CD4-positive, alpha-beta memory T cell (primary cell): ENCODE measurements around the gene MSMP. TPM values are rescaled to one million over a fixed set of nuclear protein-coding genes. Genes with fewer than 3 reads are reported as not detected.

ENCODE experiments used
- CTCF ChIA-PET: fragments of 350-600 bp; sonication (Branson Sonifier 250); formaldehyde crosslinking; loops from one replicate; lab custom pipeline; 2021; ENCODE audit warnings: inconsistent platforms; ENCODE audit not compliant: partially characterized antibody; lab: Charles Lee
- POLR2A ChIA-PET: fragments of 350-600 bp; sonication (Branson Sonifier 250); formaldehyde crosslinking; loops from one replicate; lab custom pipeline; 2021; ENCODE audit not compliant: partially characterized antibody; lab: Charles Lee
- DNase-seq, 5 donors: peaks; one replicate each; pipeline versions ENCODE4 v3.0.0 to v3.0.0-alpha.2; 2020 to 2022; ENCODE audit warnings: mixed read lengths in 1 of 5
- H3K27ac ChIP-seq: one replicate; pipeline ENCODE4 v1.7.0; 2013; ENCODE audit warnings: low read depth, low read length
- H3K27me3 ChIP-seq: 2 replicates; pipeline ENCODE4 v1.7.0; 2013; ENCODE audit warnings: mild to moderate bottlenecking, low read length, moderate library complexity; ENCODE audit not compliant: insufficient read depth
- H3K36me3 ChIP-seq: 2 replicates; pipeline ENCODE4 v1.7.0; 2013; ENCODE audit warnings: mild to moderate bottlenecking, low read length, moderate library complexity; ENCODE audit not compliant: insufficient read depth
- H3K4me1 ChIP-seq: 2 replicates; pipeline ENCODE4 v1.7.0; 2013; ENCODE audit warnings: mild to moderate bottlenecking, low read length, moderate library complexity; ENCODE audit not compliant: insufficient read depth
- H3K4me3 ChIP-seq, 2 donors: one replicate each; pipeline ENCODE4 v1.7.0; 2013; ENCODE audit warnings: low read length in 2 of 2, mild to moderate bottlenecking in 1 of 2
- H3K9me3 ChIP-seq, 2 donors: one replicate each; pipeline ENCODE4 v1.7.0; 2013; ENCODE audit warnings: low read length in 2 of 2, control low read depth in 1 of 2; ENCODE audit not compliant: control insufficient read depth in 1 of 2
- H3K27ac Mint-ChIP-seq, 7 donors: one replicate each; pipeline ENCODE4 v1.8.0; 2020 to 2021; ENCODE audit warnings: mixed read lengths in 7 of 7, mild to moderate bottlenecking in 6 of 7, inconsistent platforms in 3 of 7, moderate library complexity in 3 of 7
- H3K27me3 Mint-ChIP-seq, 2 donors: one replicate each; pipeline ENCODE4 v1.8.0; 2020 to 2021; ENCODE audit warnings: mixed read lengths in 2 of 2
- H3K36me3 Mint-ChIP-seq, 2 donors: one replicate each; pipeline ENCODE4 v1.8.0; 2020 to 2021; ENCODE audit warnings: mixed read lengths in 2 of 2, inconsistent platforms in 1 of 2, mild to moderate bottlenecking in 1 of 2
- H3K4me1 Mint-ChIP-seq, 4 donors: one replicate each; pipeline ENCODE4 v1.8.0; 2020 to 2021; ENCODE audit warnings: mixed read lengths in 4 of 4, mild to moderate bottlenecking in 1 of 4
- H3K4me3 Mint-ChIP-seq, 8 donors: one replicate each; pipeline ENCODE4 v1.8.0; 2020 to 2021; ENCODE audit warnings: mixed read lengths in 8 of 8, mild to moderate bottlenecking in 7 of 8, moderate library complexity in 6 of 8, inconsistent platforms in 3 of 8
- H3K9me3 Mint-ChIP-seq, 8 donors: one replicate each; pipeline ENCODE4 v1.8.0; 2020 to 2021; ENCODE audit warnings: mixed read lengths in 8 of 8, mild to moderate bottlenecking in 5 of 8, inconsistent platforms in 3 of 8, moderate library complexity in 1 of 8
- intact Hi-C: fragments of 100-400 bp; cut with micrococcal nuclease; formaldehyde crosslinking; loops from one replicate; pipeline ENCODE4 v1.15.1; 2023
- polyA plus RNA-seq, 2 donors: library from polyadenylated mRNA; unstranded; fragments of 300-500 nt; fragmentation: Illumina TruSeq; gene quantifications; one replicate each; pipeline ENCODE4 v1.2.3, GENCODE V29; 2021
- total RNA-seq, 2 experiments: library from RNA; stranded (reverse); gene quantifications; one replicate each; pipeline ENCODE4 v1.2.3, GENCODE V29; 2021

MSMP gene
- total and polyA plus RNA-seq, 4 experiments from 2014 or later, result 1.2 TPM; not detected in 3

DNA sequence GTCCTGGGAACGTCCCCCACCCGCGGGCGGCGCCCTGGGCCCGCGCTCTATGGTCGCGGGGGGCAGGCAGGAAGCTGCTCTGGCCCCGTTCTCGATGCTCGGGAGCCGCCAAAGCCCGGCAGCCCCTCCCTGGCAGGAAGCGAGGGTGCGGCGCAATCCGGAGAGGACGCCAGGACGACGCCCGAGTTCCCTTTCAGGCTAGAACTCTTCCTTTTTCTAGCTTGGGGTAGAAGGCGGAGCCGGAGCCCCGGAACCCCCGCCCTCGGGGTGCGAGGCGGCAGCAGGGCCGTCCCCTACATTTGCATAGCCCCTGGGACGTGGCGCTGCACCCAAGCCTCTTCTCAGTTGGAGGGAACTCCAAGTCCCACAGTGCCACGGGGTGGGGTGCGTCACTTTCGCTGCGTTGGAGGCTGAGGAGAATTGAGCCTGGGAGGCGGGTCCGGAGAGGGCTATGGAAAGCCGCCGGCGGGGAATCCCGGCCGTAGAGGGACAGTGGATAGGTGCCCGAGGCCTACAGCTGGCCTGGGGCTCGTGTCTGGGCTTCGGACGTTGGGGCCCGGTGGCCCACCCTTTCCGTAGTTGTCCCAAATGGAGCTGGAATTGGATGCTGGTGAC, 21.8 kb downstream of the MSMP start, which contains the start of the genes CREB3 and TLN1:
TSS of gene CREB3 (plus strand) at position 482 of the 615 bp plus-strand sequence. CDS start at position 589, 107 bp downstream.
TSS of gene TLN1 (minus strand) at position 11 of the 615 bp plus-strand sequence. CDS start 6,501 bp downstream, outside the sequence.
- Histone ChIP-seq H3K9me3 (no peaks in the 10 kb centered on the region), H3K27ac (peak within 1 kb of the TSS; percentile 92), H3K4me3 (peak within 1 kb of the TSS; percentile 84 to 95), H3K36me3 (peaks cover 31% of the 10 kb centered on the region), H3K27me3 (no peaks in the 10 kb centered on the region), H3K4me1 (peaks cover 66% of the 10 kb centered on the region)
- ChIA-PET POLR2A (interaction anchor here (0.6 to 11.1 kb wide), 34 partner anchors 9 to 621 kb away, joined by 3 to 179 read pairs (median 6); partner anchors contain the start of genes ARHGEF39, CCDC107, FAM221B and GBA2), CTCF (interaction anchor here (0.6 to 14.6 kb wide), 16 partner anchors 9 to 415 kb away, joined by 3 to 249 read pairs (median 8); partner anchors contain the start of genes ARHGEF39, CCDC107, GBA2 and RGP1)
- Mint-ChIP-seq H3K4me3 (peak within 1 kb of the TSS; percentile 89 to 97 (median 94)), H3K27ac (peak within 1 kb of the TSS in 6 of 7 donors; percentile 94 to 97 (median 96)), H3K4me1 (peaks cover 18 to 32% (median 24%) of the 10 kb centered on the region in 4 donors), H3K36me3 (peaks cover 16 to 38% of the 10 kb centered on the region in 2 donors), H3K9me3 (peaks cover 0 to 5% (median 0%) of the 10 kb centered on the region in 8 donors), H3K27me3 (no peaks in the 10 kb centered on the region)
- intact Hi-C loops, result loop anchor here (1.0 to 10.0 kb wide), 10 partner anchors 17 to 1355 kb away; partner anchors contain the start of genes CCDC107, CCL27, GBA2 and MYORG
- DNase-seq, result peak; percentile 96 to 98 (median 98)

DNA sequence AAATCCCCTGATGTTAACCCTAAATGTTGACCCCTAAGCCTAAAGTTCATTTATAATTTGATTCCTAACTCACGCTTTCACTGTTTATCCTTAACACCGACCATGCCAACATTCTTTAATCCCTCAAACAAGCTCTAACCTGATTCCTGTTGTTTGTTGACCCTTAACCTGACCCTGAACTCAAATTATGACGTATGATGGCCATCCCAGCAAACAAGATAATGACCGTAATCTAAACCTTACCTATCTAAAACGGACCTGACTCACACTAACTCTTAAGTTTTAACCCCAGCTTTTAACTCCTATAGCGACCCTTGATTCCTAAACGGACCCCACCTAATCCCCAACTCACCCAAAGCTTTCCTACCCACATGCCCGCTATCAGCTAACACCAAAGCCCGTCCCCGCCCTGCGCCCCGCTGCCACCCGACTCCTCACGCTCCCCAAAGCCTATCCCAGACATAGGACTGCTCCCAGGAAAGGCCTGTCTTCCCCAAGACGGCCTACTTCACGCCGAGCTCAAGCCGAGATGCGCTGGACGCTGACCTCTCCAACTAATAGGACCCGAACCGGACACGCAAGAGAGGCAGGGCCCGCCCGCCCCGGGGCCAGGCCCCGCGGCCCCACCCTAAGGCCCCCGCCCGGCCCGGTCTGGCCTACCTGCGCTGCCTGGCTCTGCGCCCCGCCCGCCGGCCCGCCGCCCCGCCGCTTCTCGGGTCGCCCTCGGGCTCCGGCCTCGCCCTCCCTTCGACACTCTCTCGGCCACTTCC, 22.5 kb downstream of the MSMP start:
- Mint-ChIP-seq H3K9me3 (peaks cover 0 to 5% (median 0%) of the 10 kb centered on the region in 8 donors), H3K4me1 (peaks cover 20 to 32% (median 27%) of the 10 kb centered on the region in 4 donors), H3K36me3 (peaks cover 15 to 36% of the 10 kb centered on the region in 2 donors), H3K27ac (peak overlapping the region in 6 of 7 donors; percentile 94 to 97 (median 96)), H3K4me3 (peak overlapping the region; percentile 89 to 97 (median 94)), H3K27me3 (no peaks in the 10 kb centered on the region)
- no peaks in the 10 kb centered on the region for H3K9me3 ChIP-seq
- POLR2A ChIA-PET, result interaction anchor here (0.6 to 11.1 kb wide), 31 partner anchors 10 to 621 kb away, joined by 3 to 179 read pairs (median 6); partner anchors contain the start of genes ARHGEF39, CCDC107, FAM221B and GBA2
- DNase-seq, result peak in 1 of 5 donors; percentile 44
- H3K27me3 ChIP-seq, result no peaks in the 10 kb centered on the region
- intact Hi-C loops, result loop anchor here (1.0 to 10.0 kb wide), 10 partner anchors 18 to 1355 kb away; partner anchors contain the start of genes CCDC107, CCL27, GBA2 and MYORG
- CTCF ChIA-PET, result interaction anchor here (0.6 to 14.6 kb wide), 20 partner anchors 7 to 415 kb away, joined by 3 to 249 read pairs (median 6); partner anchors contain the start of genes ARHGEF39, CCDC107, GBA2 and HINT2
- H3K4me1 ChIP-seq, result peaks cover 72% of the 10 kb centered on the region
- H3K27ac ChIP-seq, result peak overlapping the region; percentile 92
- peaks cover 31% of the 10 kb centered on the region for H3K36me3 ChIP-seq
- peak overlapping the region; percentile 53 to 95 for H3K4me3 ChIP-seq

DNA sequence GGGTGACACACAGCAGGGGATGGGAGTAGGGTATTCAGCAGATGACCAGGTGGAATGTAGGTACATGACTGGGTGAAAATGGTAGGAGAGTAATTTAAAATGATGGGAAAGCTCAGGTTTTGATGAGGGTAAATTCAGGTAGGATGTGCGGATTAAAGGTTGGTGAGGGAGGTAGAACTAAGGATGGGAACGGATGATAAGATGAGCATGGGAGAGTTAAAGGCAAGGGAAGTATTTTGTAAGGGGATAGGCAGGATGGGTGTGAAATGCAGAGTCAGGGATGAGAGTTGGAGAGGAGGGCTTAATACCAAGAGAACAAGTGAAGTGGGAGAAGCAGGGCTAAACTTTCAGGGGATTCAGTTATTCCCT, 23.6 kb downstream of the MSMP start:
- peaks cover 0 to 4% (median 0%) of the 10 kb centered on the region in 8 donors for H3K9me3 Mint-ChIP-seq
- H3K27me3 Mint-ChIP-seq, result no peaks in the 10 kb centered on the region
- Histone ChIP-seq H3K4me1 (peaks cover 70% of the 10 kb centered on the region), H3K27ac (peak overlapping the region; percentile 92), H3K4me3 (peak overlapping the region; percentile 53 to 95), H3K36me3 (peaks cover 27% of the 10 kb centered on the region), H3K9me3 (no peaks in the 10 kb centered on the region), H3K27me3 (no peaks in the 10 kb centered on the region)
- no peak for DNase-seq
- peak overlapping the region in 4 of 7 donors; percentile 45 to 95 (median 71) for H3K27ac Mint-ChIP-seq
- peaks cover 13 to 30% of the 10 kb centered on the region in 2 donors for H3K36me3 Mint-ChIP-seq
- H3K4me1 Mint-ChIP-seq, result peaks cover 11 to 27% (median 23%) of the 10 kb centered on the region in 4 donors
- intact Hi-C loops, result loop anchor here (10.0 kb wide), 1 partner anchor 1066 kb away; the partner anchor contains the start of gene CCL27
- ChIA-PET CTCF (interaction anchor here (0.6 to 14.6 kb wide), 15 partner anchors 9 to 152 kb away, joined by 3 to 249 read pairs (median 5); partner anchors contain the start of genes ARHGEF39, CCDC107, GBA2 and HINT2), POLR2A (interaction anchor here (0.9 to 11.1 kb wide), 14 partner anchors 16 to 125 kb away, joined by 4 to 179 read pairs (median 32); partner anchors contain the start of genes ARHGEF39, CCDC107, FAM221B and GBA2)
- H3K4me3 Mint-ChIP-seq, result peak overlapping the region in 2 of 8 donors; percentile 92 to 97

DNA sequence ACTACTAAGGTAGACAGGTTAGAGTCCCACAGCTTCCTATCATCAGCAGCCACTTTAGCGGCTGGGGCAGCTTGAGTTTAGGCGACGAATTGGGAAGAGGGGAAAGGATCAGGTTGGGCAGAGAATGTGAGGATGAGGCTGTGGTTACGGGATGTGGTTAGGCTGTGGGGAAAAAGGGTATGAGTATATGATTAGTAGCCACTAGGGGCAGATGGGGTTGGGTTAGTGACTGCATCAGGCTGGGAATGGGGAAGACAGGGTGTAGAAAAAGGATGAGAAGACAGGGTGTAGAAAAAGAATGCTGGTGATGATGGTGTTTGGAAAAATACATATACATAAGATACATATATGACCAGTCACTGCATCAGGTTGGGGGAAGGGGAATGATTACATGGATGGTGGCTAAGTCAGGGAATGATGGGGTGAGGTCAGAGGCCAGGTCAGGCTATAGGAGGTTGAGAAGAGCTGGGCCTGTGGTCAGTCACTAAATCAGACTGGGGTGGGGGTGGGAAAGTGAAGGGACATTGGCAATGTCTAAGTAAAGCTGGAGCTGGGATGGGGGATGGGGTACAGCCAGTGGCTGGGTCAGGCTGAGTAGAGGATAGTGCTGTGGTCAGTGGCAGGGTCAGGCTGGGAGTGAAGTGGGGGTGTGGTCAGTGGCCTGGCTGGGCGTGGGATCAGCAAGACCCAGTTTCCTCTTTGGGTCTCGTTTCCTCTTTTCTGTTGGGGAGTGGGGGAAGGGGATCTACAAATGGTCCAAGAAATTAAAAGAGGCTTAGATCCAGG, 24.2 kb downstream of the MSMP start:
- DNase-seq, result peak in 4 of 5 donors; percentile 31 to 43 (median 34)
- Histone ChIP-seq H3K27ac (peak overlapping the region; percentile 43), H3K4me3 (peak overlapping the region; percentile 60 to 95), H3K27me3 (no peaks in the 10 kb centered on the region), H3K9me3 (no peaks in the 10 kb centered on the region), H3K36me3 (peaks cover 27% of the 10 kb centered on the region), H3K4me1 (peaks cover 70% of the 10 kb centered on the region)
- peak overlapping the region in 2 of 8 donors; percentile 92 to 97 for H3K4me3 Mint-ChIP-seq
- no peaks in the 10 kb centered on the region for H3K9me3 Mint-ChIP-seq
- POLR2A ChIA-PET, result interaction anchor here (0.9 to 11.1 kb wide), 16 partner anchors 17 to 126 kb away, joined by 4 to 179 read pairs (median 28); partner anchors contain the start of genes ARHGEF39, CCDC107, GBA2 and HINT2
- CTCF ChIA-PET, result interaction anchor here (0.6 to 14.6 kb wide), 17 partner anchors 9 to 152 kb away, joined by 3 to 249 read pairs (median 6); partner anchors contain the start of genes ARHGEF39, CCDC107, GBA2 and RGP1
- H3K27ac Mint-ChIP-seq, result peak overlapping the region in 4 of 7 donors; percentile 45 to 95 (median 71)
- H3K27me3 Mint-ChIP-seq, result no peaks in the 10 kb centered on the region
- peaks cover 13 to 30% of the 10 kb centered on the region in 2 donors for H3K36me3 Mint-ChIP-seq
- H3K4me1 Mint-ChIP-seq, result peaks cover 7 to 27% (median 22%) of the 10 kb centered on the region in 4 donors
- intact Hi-C loops, result loop anchor here (2.0 to 10.0 kb wide), 2 partner anchors 33 to 1065 kb away; partner anchors contain the start of gene CCL27

DNA sequence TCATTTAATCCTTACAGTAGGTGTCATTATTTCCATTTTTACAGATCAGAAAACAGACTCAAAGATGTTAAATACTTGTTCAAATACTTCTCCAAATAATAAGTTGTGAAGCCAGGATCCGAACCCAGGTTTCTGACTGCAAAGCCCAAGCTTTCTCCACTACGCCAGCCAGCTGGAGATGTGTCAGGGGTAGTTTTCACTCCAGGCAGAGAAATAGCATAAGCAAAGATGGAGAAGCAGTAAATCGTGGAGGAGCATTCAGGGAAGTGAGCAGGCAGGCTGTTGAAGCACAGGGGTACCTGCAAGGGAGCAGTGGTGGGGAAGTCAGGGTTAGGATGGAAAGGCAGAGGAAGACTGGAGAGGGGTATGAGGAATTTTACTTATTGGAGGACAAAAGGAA, 25.0 kb downstream of the MSMP start:
- Histone ChIP-seq H3K27me3 (no peaks in the 10 kb centered on the region), H3K36me3 (peaks cover 35% of the 10 kb centered on the region), H3K4me3 (peak overlapping the region; percentile 34 to 60), H3K27ac (peak overlapping the region; percentile 43), H3K9me3 (no peaks in the 10 kb centered on the region), H3K4me1 (peaks cover 68% of the 10 kb centered on the region)
- CTCF ChIA-PET, result interaction anchor here (1.2 to 14.6 kb wide), 14 partner anchors 18 to 153 kb away, joined by 3 to 249 read pairs (median 13); partner anchors contain the start of genes ARHGEF39, CCDC107, GBA2 and RGP1
- no peak overlapping the region for H3K4me3 Mint-ChIP-seq
- H3K36me3 Mint-ChIP-seq, result peaks cover 20 to 36% of the 10 kb centered on the region in 2 donors
- DNase-seq, result no peak
- no peaks in the 10 kb centered on the region for H3K9me3 Mint-ChIP-seq
- H3K27me3 Mint-ChIP-seq, result no peaks in the 10 kb centered on the region
- intact Hi-C loops, result loop anchor here (2.0 kb wide), 1 partner anchor 32 kb away; no protein-coding TSS in a partner anchor
- POLR2A ChIA-PET, result interaction anchor here (0.9 to 6.5 kb wide), 14 partner anchors 12 to 125 kb away, joined by 3 to 174 read pairs (median 6); partner anchors contain the start of genes CCDC107, GBA2, HINT2 and RGP1
- H3K4me1 Mint-ChIP-seq, result peaks cover 7 to 27% (median 21%) of the 10 kb centered on the region in 4 donors
- H3K27ac Mint-ChIP-seq, result no peak overlapping the region
